ENCODE results near the gene IFIT5. TPM values are rescaled to one million over a fixed set of nuclear protein-coding genes. Genes with fewer than 3 reads are reported as not detected.
"Not testable (repeated sequence)": the region's sequence is repeated elsewhere in the genome, so short reads cannot be mapped to it uniquely, and the experiment has no call there.

Gene IFIT5
- total RNA-seq, 1 experiment from 2014 or later: 10.7 TPM

- DNase-seq: no peak
- ATAC-seq: no peak
- no peak overlapping the region for H3K4me2 ChIP-seq (ENCODE audit: low read length)
- peaks cover 24% of the 10 kb centered on the region for H3K4me1 ChIP-seq (ENCODE audit: insufficient read depth, low read length)
- no peak overlapping the region for H3K27ac ChIP-seq (ENCODE audit: low read length)
- no TSS peak for BruUV-seq (replicated peaks)
- POLR2A ChIA-PET (ENCODE audit: unreplicated experiment): no interaction called here
- peaks cover 3% of the 10 kb centered on the region for H3F3A ChIP-seq (ENCODE audit: low read length, unreplicated experiment)
- no peak overlapping the region for H3K9ac ChIP-seq (ENCODE audit: low read length)
- no peaks in the 10 kb centered on the region for H3K9me3 ChIP-seq (ENCODE audit: low read length)
- H3K79me2 ChIP-seq (ENCODE audit: low read length): peaks cover 12% of the 10 kb centered on the region
- no peak for TF ChIP-seq EZH2phosphoT487 (IDR thresholded peaks at IDR 0.05; ENCODE audit: borderline replicate concordance, low read length)
- no peak for TF ChIP-seq EZH2 (IDR thresholded peaks at IDR 0.05; ENCODE audit: low read length, unreplicated experiment)
- TF ChIP-seq, protein P1, sequence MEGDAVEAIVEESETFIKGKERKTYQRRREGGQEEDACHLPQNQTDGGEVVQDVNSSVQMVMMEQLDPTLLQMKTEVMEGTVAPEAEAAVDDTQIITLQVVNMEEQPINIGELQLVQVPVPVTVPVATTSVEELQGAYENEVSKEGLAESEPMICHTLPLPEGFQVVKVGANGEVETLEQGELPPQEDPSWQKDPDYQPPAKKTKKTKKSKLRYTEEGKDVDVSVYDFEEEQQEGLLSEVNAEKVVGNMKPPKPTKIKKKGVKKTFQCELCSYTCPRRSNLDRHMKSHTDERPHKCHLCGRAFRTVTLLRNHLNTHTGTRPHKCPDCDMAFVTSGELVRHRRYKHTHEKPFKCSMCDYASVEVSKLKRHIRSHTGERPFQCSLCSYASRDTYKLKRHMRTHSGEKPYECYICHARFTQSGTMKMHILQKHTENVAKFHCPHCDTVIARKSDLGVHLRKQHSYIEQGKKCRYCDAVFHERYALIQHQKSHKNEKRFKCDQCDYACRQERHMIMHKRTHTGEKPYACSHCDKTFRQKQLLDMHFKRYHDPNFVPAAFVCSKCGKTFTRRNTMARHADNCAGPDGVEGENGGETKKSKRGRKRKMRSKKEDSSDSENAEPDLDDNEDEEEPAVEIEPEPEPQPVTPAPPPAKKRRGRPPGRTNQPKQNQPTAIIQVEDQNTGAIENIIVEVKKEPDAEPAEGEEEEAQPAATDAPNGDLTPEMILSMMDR (conservative IDR thresholded peaks at IDR 0.05; ENCODE audit: low read depth, low read length): no peak
- intact Hi-C loops (cut with micrococcal nuclease): loop anchor here (1.0 to 5.0 kb wide), 4 partner anchors 20 to 172 kb away; partner anchors contain the start of genes IFIT2 and IFIT3
- no peaks in the 10 kb centered on the region for H3K36me3 ChIP-seq (ENCODE audit: low read depth, low read length)
- H4K20me1 ChIP-seq (ENCODE audit: low read length): no peaks in the 10 kb centered on the region
- H3K27me3 ChIP-seq (ENCODE audit: low read length): no peaks in the 10 kb centered on the region
- H3K4me3 ChIP-seq (ENCODE audit: low read length): no peak overlapping the region
- H3K9me2 ChIP-seq (replicated peaks; ENCODE audit: low read length): no peaks in the 10 kb centered on the region
- CTCF ChIA-PET: interaction anchor here (0.6 to 1.1 kb wide), 3 partner anchors 20 to 137 kb away, joined by 3 to 5 read pairs (median 5); no protein-coding TSS in a partner anchor
- H2AFZ ChIP-seq (ENCODE audit: low read length): no peak overlapping the region
These were observed 25.6 kb upstream of the IFIT5 start for GRCh38 chr10:89388806-89389205.

GRCh38 chr10:89389254-89389653, 25.1 kb upstream of the IFIT5 start:
- Histone ChIP-seq H2AFZ (ENCODE audit: low read length) (no peak overlapping the region), H3K79me2 (ENCODE audit: low read length) (peaks cover 17% of the 10 kb centered on the region), H3K4me1 (ENCODE audit: insufficient read depth, low read length) (peaks cover 27% of the 10 kb centered on the region), H4K20me1 (ENCODE audit: low read length) (no peaks in the 10 kb centered on the region), H3K9me2 (replicated peaks; ENCODE audit: low read length) (no peaks in the 10 kb centered on the region), H3K27ac (ENCODE audit: low read length) (no peak overlapping the region), H3K9ac (ENCODE audit: low read length) (no peak overlapping the region), H3K36me3 (ENCODE audit: low read depth, low read length) (no peaks in the 10 kb centered on the region), H3K4me2 (ENCODE audit: low read length) (no peak overlapping the region), H3K9me3 (ENCODE audit: low read length) (no peaks in the 10 kb centered on the region), H3K4me3 (ENCODE audit: low read length) (no peak overlapping the region), H3K27me3 (ENCODE audit: low read length) (no peaks in the 10 kb centered on the region), H3F3A (ENCODE audit: low read length, unreplicated experiment) (peaks cover 3% of the 10 kb centered on the region)
- ATAC-seq (peak; percentile 25), DNase-seq (peak; percentile 66)
- POLR2A ChIA-PET (ENCODE audit: unreplicated experiment): no interaction called here
- no peak for TF ChIP-seq EZH2phosphoT487 (IDR thresholded peaks at IDR 0.05; ENCODE audit: borderline replicate concordance, low read length)
- TF ChIP-seq, protein P1 (conservative IDR thresholded peaks at IDR 0.05; ENCODE audit: low read depth, low read length): peak; percentile 71
- intact Hi-C loops (cut with micrococcal nuclease): loop anchor here (1.0 to 5.0 kb wide), 4 partner anchors 20 to 172 kb away; partner anchors contain the start of genes IFIT2 and IFIT3
- CTCF ChIA-PET: interaction anchor here (0.5 to 1.1 kb wide), 5 partner anchors 20 to 1531 kb away, joined by 3 to 5 read pairs (median 5); no protein-coding TSS in a partner anchor
- BruUV-seq (replicated peaks): no TSS peak

DNA sequence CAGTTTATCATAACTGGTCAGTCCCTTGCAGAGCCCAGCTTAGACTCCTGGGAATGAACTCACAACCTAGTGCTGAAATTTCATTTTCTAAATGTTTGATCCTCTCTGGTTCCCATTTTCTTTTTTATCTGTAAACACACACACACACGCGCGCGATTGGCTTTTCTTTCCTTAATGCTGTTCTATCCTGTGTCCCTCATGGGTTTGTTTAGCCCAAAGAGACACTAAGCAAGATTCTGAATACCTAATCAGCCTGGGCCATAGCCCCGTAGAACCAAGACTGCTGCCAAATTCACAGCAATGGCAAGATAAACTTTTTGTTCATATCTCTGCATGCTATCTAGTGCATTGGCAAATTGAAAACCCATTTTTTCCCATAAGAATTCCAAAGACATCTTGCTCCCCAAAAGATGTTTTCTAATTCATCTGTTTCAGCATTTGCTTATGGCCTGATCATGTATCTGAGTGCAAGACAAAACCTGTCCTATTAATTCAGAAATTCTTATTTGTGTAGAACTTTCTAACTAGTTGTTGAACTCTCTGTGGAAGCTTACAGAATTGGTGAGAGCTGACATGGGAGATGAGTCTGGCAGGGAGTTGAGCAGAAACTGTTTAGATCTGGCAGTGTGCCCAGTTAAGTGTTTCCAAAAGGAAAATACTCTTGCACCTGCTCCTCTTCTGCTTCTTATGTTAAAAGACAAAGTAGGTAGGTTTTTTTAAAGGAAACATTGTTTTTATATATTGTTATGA, 23.7 kb upstream of the IFIT5 start:
- Histone ChIP-seq H3K9me3 (ENCODE audit: low read length) (no peaks in the 10 kb centered on the region), H3K4me2 (ENCODE audit: low read length) (no peak overlapping the region), H3K27ac (ENCODE audit: low read length) (no peak overlapping the region), H3F3A (ENCODE audit: low read length, unreplicated experiment) (peaks cover 3% of the 10 kb centered on the region), H3K4me3 (ENCODE audit: low read length) (no peak overlapping the region), H3K36me3 (ENCODE audit: low read depth, low read length) (no peaks in the 10 kb centered on the region), H3K4me1 (ENCODE audit: insufficient read depth, low read length) (peaks cover 28% of the 10 kb centered on the region), H3K9me2 (replicated peaks; ENCODE audit: low read length) (no peaks in the 10 kb centered on the region), H3K27me3 (ENCODE audit: low read length) (no peaks in the 10 kb centered on the region), H2AFZ (ENCODE audit: low read length) (no peak overlapping the region), H4K20me1 (ENCODE audit: low read length) (no peaks in the 10 kb centered on the region), H3K9ac (ENCODE audit: low read length) (no peak overlapping the region), H3K79me2 (ENCODE audit: low read length) (peaks cover 24% of the 10 kb centered on the region)
- BruUV-seq (replicated peaks): no TSS peak
- intact Hi-C loops (cut with micrococcal nuclease): loop anchor here (10.0 kb wide), 1 partner anchor 356 kb away; no protein-coding TSS in a partner anchor
- DNase-seq: no peak
- ATAC-seq: no peak
- TF ChIP-seq, protein P1 (conservative IDR thresholded peaks at IDR 0.05; ENCODE audit: low read depth, low read length): no peak
- POLR2A ChIA-PET (ENCODE audit: unreplicated experiment): no interaction called here
- CTCF ChIA-PET: no interaction called here

GRCh38 chr10:89391226-89391576, 23.2 kb upstream of the IFIT5 start:
- H3K9me3 ChIP-seq (ENCODE audit: low read length); H3K36me3 ChIP-seq (ENCODE audit: low read depth, low read length); DNase-seq; H3K4me2 ChIP-seq (ENCODE audit: low read length); CTCF ChIA-PET; H2AFZ ChIP-seq (ENCODE audit: low read length); POLR2A ChIA-PET (ENCODE audit: unreplicated experiment); BruUV-seq (replicated peaks); H3K9me2 ChIP-seq (replicated peaks; ENCODE audit: low read length); H3K9ac ChIP-seq (ENCODE audit: low read length); H4K20me1 ChIP-seq (ENCODE audit: low read length); H3K27ac ChIP-seq (ENCODE audit: low read length); H3K27me3 ChIP-seq (ENCODE audit: low read length); ATAC-seq; H3K4me3 ChIP-seq (ENCODE audit: low read length); H3F3A ChIP-seq (ENCODE audit: low read length, unreplicated experiment): not testable (repeated sequence)
- intact Hi-C loops (cut with micrococcal nuclease): loop anchor here (10.0 kb wide), 1 partner anchor 356 kb away; no protein-coding TSS in a partner anchor
- peaks cover 24% of the 10 kb centered on the region for H3K4me1 ChIP-seq (ENCODE audit: insufficient read depth, low read length)
- H3K79me2 ChIP-seq (ENCODE audit: low read length): peaks cover 28% of the 10 kb centered on the region
